NCI-H1930 (cell line): ENCODE measurements around the gene PLXNA2.

Source experiments
- DNase-seq, 2 experiments: peaks; one replicate each; lab custom pipeline; 2025; lab: John Stamatoyannopoulos, UW

The PLXNA2 gene

DNA sequence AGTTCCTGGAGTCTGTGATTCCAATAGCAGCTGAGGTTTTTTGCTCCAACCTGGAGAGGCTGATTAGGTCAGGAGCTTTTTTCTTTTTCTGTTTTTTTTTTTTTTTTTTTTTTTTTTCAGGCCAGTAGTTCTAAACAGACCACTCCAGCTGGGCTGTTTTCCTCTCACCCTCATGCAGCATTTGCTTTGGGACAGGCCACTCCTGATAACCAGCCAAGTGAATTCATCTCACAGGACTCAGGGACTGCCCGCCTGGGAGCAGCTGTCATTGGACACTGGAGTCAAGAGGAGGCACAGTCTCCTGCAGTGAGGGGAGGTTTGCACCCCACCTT is 22.9 kb downstream of the PLXNA2 start:
- no peak for DNase-seq

DNA sequence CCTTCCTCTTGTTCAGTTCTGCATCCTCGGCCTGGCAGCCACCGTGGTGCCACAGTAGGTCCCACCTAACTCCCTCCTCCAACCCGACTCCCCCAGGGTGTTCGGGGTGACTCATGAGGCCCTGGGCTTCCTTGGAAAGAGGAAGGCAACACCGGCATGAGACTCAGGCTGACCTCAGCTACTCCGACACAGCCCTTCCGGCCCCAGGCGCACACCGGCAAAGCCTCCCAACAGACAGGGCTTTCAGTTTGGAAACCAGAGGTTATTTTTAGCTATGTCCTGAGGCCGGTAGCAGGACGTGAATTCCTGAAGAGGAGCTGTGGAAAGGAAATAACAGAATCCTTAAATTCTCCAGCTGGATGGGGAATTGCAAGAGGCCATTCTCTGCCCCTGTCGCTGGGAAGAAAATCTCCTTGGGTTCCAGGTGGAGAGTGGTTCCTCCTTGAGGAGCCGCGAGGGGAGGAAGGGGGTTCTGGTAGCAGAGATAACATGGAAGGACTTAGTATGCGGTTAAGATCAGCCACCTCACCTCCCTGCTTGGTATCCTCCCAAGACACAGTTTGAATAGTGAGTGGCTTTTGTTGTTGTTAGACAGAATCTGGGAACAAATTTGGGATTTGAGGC is 24.4 kb downstream of the PLXNA2 start:
- DNase-seq, result no peak

DNA sequence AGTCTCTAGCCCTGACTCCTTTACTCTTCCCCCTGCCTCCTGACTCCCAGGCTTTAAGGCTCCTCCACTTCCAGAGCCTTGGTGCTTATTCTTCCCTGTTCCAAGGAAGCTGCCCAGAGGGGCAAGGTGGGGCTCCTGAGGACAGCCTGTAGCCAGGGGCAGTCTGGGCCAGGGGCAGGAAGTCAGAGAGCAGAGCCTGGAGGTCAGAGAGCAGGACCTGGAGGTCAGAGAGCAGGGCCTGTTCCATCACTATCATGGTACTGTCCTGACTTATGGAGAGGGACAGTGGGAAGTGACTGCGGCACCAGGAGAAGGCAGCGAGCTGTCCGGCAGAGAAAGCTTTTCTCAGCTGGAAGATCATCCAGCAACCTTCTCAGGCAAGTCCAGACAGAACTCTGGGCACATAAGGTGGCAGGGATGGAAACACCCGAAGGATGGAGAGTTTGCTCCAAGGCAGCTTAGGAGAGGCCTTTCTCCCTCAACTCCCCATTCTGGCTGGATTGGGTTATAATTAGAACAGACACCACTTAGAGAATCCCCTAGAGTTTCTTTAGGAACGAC is 25.0 kb downstream of the PLXNA2 start:
- DNase-seq, result no peak

DNA sequence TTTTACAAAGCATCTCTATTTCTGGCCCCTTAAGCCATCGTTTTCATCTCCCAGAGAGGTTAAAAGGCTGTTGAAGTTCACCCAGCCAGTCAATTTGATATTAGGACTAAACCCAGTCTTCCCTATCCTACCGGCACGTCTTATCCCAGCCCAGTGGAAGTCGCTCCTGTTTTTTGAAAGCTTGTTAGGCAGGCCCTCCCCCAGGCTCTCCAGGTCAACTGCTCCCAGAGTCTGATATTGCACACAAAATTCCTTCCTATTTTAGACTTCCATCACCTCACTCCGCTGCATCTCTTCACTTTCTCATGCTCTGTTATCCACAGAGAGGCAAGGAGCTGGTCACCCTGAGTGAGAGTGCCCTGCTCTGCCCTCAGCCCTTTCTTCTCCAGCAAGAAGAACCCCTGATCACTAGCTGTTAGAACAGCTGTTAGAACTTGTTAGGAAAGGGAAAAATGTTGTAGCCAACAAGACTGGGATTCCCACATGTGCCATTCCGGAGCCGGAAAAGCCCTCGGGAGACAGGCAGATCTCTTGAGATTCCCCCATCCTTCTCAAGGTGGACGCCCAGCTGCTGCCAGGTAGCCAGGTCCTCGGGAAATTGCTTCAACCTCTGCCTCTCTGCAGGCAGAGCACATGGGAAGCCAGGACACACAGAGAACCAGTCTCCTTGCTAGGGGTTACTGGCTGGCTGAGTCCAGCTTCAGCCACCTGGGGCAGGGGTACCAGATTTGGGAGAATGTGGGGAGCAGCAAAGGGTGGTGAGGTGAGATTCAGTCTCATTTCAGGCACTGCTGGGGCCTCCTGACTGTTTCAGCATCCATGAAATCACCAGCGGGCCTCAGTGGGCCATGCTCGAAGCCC is 25.7 kb downstream of the PLXNA2 start:
- no peak for DNase-seq

DNA sequence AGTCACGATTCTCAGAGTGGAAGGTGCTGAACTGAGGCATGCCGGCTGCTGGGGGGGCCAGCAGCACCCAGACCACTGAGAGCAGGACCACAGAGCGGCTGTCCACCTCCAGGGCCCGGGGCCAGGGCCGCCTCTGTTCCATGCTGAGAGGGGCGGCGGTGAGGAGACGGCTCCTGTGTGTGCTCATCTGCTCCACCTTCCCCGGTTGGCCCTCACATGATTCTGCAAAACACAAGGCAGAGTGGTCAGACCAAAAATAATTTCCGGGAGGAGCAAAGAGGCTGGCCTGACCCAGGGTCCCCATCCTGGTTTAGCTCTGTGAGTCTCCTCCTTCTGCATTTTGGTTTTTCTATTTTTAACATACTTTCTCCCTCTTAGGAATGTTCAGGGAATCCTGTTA is 26.4 kb downstream of the PLXNA2 start:
- DNase-seq, result no peak

DNA sequence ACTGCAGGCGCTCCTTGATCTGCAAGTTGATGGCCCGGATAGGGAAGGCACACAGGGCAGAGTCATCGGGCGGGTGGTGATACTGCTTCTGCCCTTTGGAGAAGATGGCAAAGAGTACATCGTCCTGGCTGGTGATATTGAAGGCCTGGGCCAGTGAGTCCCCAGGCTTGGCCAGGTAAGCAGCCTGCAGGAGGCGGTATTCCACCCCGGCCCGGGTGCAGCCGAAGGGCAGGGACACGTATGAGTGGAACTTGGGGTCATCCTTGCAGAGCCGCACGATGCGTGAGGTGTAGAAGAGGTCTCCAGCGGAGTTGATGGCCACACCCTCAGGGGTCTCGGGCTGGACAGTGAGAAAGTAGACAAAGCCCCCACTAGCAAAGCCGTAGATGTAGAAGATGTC is 27.4 kb downstream of the PLXNA2 start:
- no peak for DNase-seq

DNA sequence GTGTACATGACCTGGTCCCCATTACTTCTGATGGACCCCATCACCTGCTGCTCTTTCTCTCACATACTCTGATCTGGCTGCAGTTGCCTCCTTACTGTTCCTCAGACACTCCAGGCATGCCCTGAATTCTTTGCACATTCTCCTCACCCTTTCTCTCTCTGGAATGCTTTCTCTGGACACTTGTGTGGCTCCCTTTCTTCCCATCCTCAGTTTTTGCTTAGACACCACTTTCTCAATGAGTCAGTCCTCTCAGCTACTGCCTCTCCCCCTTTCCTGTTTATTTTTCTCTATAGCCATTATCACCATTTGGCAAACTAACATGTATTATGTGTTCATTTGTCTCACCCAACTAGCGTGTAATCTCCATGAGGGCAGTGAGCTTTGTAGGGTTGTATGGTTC is 28.1 kb downstream of the PLXNA2 start:
- DNase-seq, result no peak

DNA sequence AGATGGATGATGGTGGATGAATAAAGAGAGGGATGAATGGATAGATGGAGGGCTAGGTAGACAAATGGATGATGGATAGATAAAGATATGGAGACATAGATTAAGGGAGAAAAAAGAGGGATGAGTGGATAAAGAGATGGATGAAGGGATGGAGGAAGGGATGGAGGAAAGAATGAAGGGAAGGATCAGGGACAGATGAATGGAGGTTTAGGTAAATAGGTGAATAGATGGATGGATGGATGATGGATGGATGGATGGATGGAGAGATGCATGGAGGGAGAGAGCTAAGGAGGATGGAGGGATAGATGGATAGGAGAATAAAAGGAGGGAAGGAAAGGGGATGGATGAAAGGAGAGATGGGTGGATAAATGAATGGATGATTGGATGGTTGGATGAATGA is 28.8 kb downstream of the PLXNA2 start:
- no peak for DNase-seq

DNA sequence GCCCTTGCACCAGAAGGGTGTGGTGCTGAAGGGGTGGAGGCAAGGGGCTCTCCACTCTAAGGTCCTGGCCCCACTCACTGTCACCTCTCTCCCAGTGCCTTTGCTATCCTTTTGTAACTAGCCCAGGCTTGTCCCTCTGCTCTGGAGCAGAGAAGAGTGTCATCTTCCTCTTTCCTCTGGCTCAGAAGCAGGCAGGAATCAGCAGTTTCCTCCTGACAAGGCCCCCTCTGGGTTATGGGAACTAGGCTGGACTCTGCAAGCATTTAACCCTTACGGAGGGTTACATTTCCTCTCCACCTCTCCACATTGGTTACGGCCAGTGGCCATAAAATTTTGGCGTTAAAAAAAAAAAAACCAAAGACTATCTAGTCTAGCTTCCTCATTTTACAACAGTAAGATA is 30.4 kb downstream of the PLXNA2 start:
- DNase-seq, result no peak

DNA sequence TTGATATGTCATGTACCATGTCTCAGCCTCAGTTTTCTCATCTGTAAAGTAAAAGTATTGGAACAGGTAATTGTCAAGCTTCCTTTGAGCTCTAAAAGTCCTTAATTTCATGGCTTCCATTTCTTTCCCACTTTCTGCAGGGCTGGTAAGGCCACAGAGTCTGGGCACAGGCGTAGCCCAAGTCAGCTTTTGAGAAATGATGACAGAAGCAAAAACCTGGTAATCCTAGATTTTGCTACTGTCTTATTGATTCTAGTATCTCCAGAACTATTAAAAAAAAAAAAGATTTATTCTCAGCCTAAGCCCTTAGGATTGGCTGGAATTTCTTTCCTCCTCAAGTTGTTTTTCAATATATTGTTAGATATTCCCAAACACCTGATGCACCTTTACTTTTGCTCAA is 31.3 kb downstream of the PLXNA2 start:
- DNase-seq, result no peak

DNA sequence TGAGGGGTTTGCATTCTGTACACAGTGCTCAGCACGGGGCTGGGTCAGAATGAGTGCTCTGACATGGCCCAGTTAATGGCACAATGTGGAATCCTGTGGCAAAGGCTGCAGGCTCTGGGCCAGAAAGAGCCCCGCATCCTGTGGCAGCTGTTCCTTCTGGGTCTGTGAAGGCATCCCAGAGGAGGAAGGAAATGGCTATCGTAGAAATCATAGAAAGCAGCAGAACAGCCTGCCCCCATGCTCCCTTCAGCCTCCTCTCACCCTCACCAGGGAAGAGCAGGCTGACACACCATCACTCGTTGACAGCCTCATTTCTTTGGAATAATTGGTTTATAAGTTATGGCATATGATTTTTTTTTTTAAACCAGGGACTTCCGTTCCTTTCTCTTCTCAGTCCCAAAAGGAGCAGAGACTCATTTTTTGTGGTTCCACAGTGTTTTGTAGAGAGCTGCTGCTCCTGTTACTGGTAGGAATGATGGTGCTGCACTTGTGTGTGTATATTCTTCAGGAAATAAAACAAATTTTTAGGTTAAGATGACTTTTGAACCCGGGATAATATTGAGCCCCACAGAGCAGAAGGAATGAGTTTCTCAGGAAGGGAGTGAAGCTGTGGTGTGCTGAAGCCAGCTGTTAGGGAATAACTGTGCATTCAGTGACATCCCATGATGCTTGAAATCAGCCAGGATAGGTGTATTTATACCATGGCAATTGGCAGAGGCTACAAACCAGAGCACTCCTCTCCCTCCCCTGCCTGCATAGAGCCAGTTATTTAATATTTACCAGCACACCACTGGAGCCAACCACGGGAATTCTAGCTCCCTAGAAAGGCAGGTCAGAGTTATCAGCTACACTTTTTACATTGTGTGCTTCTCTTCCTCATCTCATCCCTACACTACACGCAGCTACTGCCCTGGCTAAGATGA is 32.0 kb downstream of the PLXNA2 start:
- DNase-seq, result no peak

DNA sequence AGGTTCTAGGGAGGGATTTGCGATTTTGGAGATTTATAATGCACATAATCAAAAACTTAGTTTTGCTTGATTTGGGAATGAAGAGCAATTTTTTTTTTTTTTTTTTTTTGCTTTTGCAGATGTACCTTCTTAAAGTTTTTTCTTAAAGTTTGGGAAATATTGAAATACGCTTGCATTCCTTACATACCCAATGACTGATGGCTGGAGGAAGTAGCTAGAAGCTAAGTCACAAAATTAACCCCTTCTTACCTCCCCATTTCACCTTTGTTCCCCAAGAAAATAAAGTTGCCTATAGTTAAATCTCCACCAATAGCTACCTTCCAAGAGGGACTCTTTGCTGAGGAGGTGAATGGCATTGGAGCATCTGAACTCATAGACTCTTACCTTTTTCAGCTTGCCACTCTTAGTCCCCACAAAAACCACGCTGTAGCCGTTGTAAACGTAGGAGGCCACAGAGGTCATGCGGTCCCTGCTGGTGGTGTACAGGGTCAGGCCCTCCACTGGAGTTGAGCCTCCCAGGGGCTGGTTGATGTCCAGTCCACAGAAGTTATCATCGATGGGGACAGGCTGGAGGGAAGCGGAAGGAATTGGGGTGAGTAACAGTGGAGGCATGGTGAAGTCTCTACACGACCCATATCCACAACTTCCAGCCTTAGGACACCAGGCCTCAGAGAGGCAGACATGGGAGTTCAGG is 34.1 kb downstream of the PLXNA2 start:
- no peak for DNase-seq

DNA sequence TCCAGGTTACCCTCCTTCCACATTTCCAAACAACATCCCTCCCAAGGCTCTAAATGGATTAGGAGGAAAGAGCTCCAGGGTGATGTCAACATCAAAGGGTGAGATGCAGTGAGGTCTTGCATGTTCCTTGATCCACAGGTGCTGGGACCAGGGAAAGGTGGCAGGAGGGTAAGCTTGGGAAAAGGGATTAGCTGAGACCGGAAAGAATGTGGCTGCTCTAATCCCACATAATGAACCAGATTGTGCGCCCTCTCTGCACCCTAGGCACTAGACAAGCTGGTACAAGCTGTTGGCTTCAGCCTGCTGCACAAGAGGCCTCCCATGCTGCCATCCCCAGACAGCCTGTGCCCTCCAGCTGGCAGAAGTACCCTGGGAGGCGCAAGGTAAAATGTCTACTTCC is 34.9 kb downstream of the PLXNA2 start:
- no peak for DNase-seq

DNA sequence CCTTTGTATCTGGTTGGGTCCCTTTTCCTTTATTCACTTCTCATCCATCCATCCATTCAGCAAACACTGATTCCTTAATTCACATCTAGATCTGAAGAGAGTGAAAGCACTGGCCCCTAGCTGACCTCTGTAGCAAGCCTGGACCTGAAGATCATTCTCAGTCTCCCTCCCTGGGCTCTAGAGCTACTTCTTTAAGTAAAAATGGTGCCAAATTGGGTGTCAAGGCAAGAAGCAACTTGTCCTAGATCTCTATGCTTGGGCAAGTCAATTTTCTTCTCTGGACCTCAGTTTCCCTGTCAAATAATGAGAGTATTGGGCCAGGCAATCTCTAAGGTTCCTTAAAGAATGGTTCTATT is 36.1 kb downstream of the PLXNA2 start:
- no peak for DNase-seq

DNA sequence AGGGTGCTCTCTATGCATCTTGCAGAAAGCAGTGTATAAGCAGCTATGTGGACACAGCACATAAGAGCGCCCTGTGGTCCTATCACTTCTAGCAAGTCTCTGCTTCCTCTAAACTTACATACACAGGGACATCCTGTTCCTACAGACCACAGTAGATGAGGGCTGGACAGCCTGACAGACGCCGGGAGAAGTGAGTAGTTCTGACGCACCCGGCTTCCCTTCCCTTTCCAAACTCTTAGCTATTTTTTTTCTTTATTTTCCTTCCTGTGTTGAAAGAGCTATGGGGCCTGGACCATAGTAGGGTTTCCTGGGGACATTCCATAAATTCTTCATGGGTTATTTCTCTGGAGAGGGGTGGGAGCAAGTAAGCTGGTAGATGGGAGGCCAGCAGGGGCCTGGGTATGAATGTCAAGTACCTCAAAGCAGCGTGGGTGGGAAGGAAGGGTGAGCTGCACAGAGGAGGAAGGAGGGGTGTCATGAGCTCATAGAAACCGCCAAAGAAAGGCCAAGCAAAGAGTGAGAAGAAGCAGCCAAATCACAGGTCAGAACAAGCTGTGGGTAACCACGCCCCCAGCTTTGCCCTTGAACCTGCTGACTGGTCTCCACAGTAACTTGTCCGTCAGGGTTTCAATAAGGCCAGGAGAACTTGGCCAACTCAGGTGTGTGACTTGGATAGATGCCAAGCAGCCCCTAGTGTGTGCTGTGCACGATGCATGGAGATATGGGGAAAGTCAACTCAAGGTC is 36.6 kb downstream of the PLXNA2 start:
- no peak for DNase-seq

DNA sequence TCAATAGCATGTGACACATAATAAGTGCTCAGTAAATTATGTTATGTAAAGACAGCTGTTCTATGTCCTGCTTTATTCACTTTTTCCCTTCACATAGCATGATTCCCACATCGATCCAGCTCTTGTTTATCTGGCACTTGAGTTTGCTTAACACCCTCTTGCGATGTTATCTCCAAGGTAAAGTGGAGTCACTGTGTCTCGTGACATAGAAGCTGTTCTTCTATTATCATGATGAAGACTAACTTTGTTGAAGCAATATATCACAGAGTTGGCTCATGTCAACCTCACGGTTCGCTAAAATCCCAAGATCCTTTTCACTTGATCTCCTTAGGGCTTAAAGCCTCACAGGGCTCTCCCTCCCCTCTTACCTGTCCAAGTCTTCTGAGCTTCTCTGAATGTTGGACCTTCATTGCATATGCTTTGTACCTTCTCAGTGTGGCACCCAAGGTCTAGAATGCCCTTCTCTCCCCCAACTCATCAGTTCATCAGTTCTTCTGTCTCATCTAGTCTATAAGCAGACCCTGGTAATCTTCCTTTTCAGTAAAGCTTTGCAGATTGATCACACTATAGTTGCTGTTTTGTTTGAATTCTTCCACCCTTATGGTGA is 38.0 kb downstream of the PLXNA2 start:
- no peak for DNase-seq

DNA sequence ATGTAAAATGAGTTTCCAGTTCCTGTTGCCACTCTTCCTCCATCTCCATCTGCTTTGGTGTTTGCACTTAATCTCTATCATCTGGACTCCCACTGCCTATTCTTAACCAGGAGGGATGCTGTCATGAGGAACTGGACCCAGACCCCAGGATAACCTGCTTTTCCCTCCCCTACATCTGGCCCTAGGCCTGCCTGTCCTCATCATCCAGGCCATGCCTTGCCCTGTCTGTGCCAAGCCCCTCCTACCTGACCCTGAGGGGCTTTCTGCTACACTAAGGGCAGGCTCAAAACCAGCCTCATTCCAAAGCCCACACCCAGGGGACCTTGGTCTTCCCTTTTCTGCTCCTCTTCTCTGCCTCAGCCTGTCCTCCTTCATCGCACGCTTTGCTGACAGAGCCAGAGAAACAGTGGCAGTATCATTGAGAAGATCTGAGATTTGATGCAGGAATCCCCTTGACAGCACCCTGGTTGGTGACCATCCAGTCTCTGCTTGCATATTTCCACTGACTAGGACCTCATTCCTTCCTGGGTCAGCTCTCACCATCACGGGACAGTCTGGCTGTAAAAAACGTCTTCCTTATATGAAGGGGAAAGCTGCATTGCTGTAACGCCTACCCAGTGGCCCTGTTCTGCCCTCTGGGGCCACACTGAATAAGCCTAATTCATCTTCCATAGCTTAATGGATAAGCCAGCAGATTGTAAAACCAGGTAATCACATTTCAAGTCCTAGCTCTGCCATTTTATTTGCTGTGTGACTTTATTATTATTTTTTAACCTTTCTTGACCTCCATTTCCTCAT is 38.8 kb downstream of the PLXNA2 start:
- no peak for DNase-seq

DNA sequence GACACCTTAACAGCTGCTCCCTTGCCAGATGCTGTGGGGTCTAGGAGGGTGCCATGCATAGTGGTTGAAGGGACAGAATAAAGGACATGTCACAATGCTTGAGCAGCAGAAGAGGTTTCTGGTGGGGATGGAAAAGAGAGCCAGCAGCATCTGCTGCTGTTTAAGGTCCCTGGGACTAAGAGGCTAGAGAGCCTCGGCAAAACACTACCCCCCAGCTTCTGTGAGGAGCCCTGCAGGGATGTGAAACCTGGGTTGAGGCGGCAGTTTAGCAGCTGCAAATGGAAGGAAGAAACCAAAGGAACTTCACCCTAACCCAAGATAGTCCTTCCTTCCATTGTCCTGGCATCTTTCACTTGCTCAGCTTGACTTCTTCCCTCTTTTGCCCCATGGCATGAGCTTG is 39.4 kb downstream of the PLXNA2 start:
- DNase-seq, result no peak

DNA sequence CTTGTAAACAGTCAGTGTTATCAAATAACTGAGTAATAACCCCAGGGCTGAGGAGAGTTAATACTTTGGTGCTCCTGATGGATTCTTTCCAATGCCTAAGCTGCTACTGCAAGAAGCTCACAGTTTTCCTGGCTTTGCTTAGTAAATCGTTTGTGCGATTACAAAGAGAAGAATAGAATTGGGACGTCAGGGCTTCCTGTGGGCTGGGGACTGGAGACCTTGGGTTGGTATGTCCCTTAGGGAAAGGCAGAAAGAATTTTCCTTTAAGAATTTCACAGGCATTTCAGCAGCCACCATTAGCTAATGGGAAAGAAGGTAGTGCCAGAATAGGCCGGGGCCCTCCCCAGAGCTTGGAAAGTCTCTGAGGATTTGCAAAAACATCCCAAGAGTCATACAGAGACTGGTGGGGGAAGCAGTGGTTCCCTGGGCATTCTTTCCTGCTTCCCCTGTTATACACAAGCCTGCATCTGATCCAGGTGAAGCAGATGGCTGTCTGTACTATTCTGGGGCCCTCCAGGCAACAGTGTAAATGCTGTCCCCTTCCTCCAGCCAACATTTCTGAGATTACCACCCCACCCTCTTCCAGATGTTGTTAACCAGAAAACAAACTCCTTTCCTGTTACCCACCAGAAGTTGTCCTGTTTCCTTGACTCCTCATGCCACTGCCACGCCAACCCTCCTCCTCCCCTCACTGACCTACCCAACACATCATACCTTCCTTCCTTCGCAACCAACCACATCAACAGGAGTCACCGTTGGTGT is 40.2 kb downstream of the PLXNA2 start:
- no peak for DNase-seq
